ENCODE data around the gene MGP. TPM values are rescaled to one million over a fixed set of nuclear protein-coding genes. Genes with fewer than 3 reads are reported as not detected.

Gene MGP
- total and polyA plus RNA-seq, 7 experiments from 2014 or later, result 0.48 to 4.1 (median 1.1) TPM; not detected in 3

DNA sequence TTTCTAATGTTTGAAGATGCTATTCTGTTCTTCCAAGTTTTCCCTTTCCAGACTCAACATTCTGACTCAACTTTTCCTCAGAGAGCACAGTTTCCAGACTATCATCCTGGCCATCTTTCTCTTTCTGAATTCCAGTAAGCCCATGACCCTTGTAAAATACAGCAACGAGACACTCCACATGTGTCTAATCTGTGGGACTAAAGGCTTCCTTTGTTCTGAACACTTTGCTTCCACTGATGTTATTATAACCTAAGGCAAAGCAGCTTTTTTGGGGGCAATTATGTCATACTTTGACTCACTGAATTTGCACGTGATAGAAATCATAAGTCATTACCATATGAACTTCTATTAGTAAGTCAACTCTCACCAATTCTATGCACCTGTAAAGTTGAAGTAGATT lies 36.0 kb downstream of the MGP start:
- Mint-ChIP-seq H3K27me3 (no peaks in the 10 kb centered on the region), H3K9me3 (no peaks in the 10 kb centered on the region), H3K27ac (no peak overlapping the region), H3K4me3 (no peak overlapping the region), H3K4me1 (peaks cover 5 to 13% (median 8%) of the 10 kb centered on the region in 7 donors), H3K36me3 (no peaks in the 10 kb centered on the region)
- Histone ChIP-seq H3K27me3 (ENCODE audit: control insufficient read depth in 2 of 2, insufficient read depth in 2 of 2, low read length in 2 of 2) (no peaks in the 10 kb centered on the region), H3K4me1 (ENCODE audit: control insufficient read depth in 2 of 2, insufficient read depth in 2 of 2, low read length in 2 of 2) (no peaks in the 10 kb centered on the region), H3K27ac (ENCODE audit: low read depth, low read length) (no peak overlapping the region), H3K36me3 (ENCODE audit: control insufficient read depth in 2 of 3, insufficient read depth in 3 of 3, low read length in 3 of 3) (no peaks in the 10 kb centered on the region), H3K9me3 (ENCODE audit: control insufficient read depth in 2 of 3, low read length in 3 of 3) (no peaks in the 10 kb centered on the region), H3K4me3 (ENCODE audit: low read length) (no peak overlapping the region)
- ATAC-seq (no peak), DNase-seq (no peak)
- intact Hi-C loops (cut with micrococcal nuclease), result loop anchor here in 1 of 2 donors (5.0 kb wide), 1 partner anchor 217 kb away; no protein-coding TSS in a partner anchor
- POLR2A ChIA-PET, result no interaction called here
- CTCF ChIA-PET, result interaction anchor here (0.5 to 6.6 kb wide), 4 partner anchors 24 to 147 kb away, joined by 3 to 86 read pairs (median 5); no protein-coding TSS in a partner anchor

GRCh38 chr12:14846876-14847580 lies 38.6 kb downstream of the MGP start:
- Mint-ChIP-seq H3K4me3 (no peak overlapping the region), H3K36me3 (no peaks in the 10 kb centered on the region), H3K9me3 (no peaks in the 10 kb centered on the region), H3K27me3 (peaks cover 0 to 8% (median 0%) of the 10 kb centered on the region in 5 donors), H3K4me1 (peaks cover 5 to 13% (median 8%) of the 10 kb centered on the region in 7 donors), H3K27ac (peak overlapping the region in 2 of 9 donors; percentile 38 to 46)
- ChIA-PET CTCF (interaction anchor here (0.7 to 6.6 kb wide), 13 partner anchors 18 to 377 kb away, joined by 3 to 86 read pairs (median 4); partner anchors contain the start of gene RERG), POLR2A (interaction anchor here (0.7 to 4.0 kb wide), 3 partner anchors 44 to 148 kb away, joined by 3 to 27 read pairs (median 3); partner anchors contain the start of genes C12orf60 and WBP11)
- intact Hi-C loops (cut with micrococcal nuclease), result loop anchor here in 1 of 2 donors (5.0 kb wide), 1 partner anchor 215 kb away; no protein-coding TSS in a partner anchor
- DNase-seq (no peak), ATAC-seq (no peak)
- H3K36me3 ChIP-seq (ENCODE audit: control insufficient read depth in 2 of 3, insufficient read depth in 3 of 3, low read length in 3 of 3), result no peaks in the 10 kb centered on the region
- no peak overlapping the region for H3K27ac ChIP-seq (ENCODE audit: low read depth, low read length)
- no peaks in the 10 kb centered on the region for H3K9me3 ChIP-seq (ENCODE audit: control insufficient read depth in 2 of 3, low read length in 3 of 3)
- H3K4me1 ChIP-seq (ENCODE audit: control insufficient read depth in 2 of 2, insufficient read depth in 2 of 2, low read length in 2 of 2), result no peaks in the 10 kb centered on the region
- H3K4me3 ChIP-seq (ENCODE audit: low read length), result no peak overlapping the region
- no peaks in the 10 kb centered on the region for H3K27me3 ChIP-seq (ENCODE audit: control insufficient read depth in 2 of 2, insufficient read depth in 2 of 2, low read length in 2 of 2)

DNA sequence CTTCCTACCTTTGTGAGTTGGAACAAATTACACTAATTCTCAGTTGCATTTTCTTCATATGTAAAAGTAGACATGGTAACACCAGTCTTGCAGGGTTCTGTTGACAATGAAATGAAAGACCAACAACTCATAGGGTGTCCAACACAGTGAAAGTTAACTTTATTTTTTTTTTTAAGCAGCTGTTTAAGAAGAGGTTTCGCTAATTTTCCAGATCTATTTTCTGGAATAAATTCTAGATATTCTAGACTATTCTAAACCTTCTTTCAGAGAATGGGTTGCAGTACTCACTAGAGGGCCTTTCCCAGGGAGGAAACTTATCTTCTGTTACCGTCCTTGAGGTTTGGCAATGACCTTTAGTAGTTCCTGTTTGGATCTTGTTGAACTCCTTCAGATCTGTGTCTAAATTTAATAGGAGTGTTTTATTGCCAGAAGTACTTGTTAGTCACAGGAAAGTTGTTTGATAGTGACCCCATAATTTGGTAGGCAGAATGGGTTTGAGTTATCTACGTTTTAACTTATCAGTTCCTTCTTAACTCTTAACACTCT lies 39.5 kb downstream of the MGP start:
- intact Hi-C loops (cut with micrococcal nuclease), result loop anchor here in 1 of 2 donors (5.0 kb wide), 1 partner anchor 214 kb away; no protein-coding TSS in a partner anchor
- H3K9me3 ChIP-seq (ENCODE audit: control insufficient read depth in 2 of 3, low read length in 3 of 3), result no peaks in the 10 kb centered on the region
- H3K27ac Mint-ChIP-seq, result peak overlapping the region in 2 of 9 donors; percentile 3 to 46
- H3K36me3 ChIP-seq (ENCODE audit: control insufficient read depth in 2 of 3, insufficient read depth in 3 of 3, low read length in 3 of 3), result no peaks in the 10 kb centered on the region
- POLR2A ChIA-PET, result interaction anchor here (0.6 to 4.0 kb wide), 3 partner anchors 41 to 149 kb away, joined by 3 to 27 read pairs (median 3); no protein-coding TSS in a partner anchor
- no peaks in the 10 kb centered on the region for H3K36me3 Mint-ChIP-seq
- H3K27me3 ChIP-seq (ENCODE audit: control insufficient read depth in 2 of 2, insufficient read depth in 2 of 2, low read length in 2 of 2), result no peaks in the 10 kb centered on the region
- no peak overlapping the region for H3K4me3 ChIP-seq (ENCODE audit: low read length)
- DNase-seq (no peak), ATAC-seq (no peak)
- H3K27me3 Mint-ChIP-seq, result peaks cover 0 to 8% (median 0%) of the 10 kb centered on the region in 5 donors
- H3K9me3 Mint-ChIP-seq, result no peaks in the 10 kb centered on the region
- H3K4me3 Mint-ChIP-seq, result no peak overlapping the region
- CTCF ChIA-PET, result interaction anchor here (0.6 to 6.6 kb wide), 18 partner anchors 9 to 461 kb away, joined by 3 to 86 read pairs (median 4); partner anchors contain the start of gene RERG
- H3K27ac ChIP-seq (ENCODE audit: low read depth, low read length), result no peak overlapping the region
- H3K4me1 ChIP-seq (ENCODE audit: control insufficient read depth in 2 of 2, insufficient read depth in 2 of 2, low read length in 2 of 2), result no peaks in the 10 kb centered on the region
- H3K4me1 Mint-ChIP-seq, result peaks cover 5 to 13% (median 8%) of the 10 kb centered on the region in 7 donors

- Mint-ChIP-seq H3K4me3 (peak overlapping the region in 7 of 10 donors; percentile 1 to 71 (median 27)), H3K27me3 (peaks cover 0 to 12% (median under 1%) of the 10 kb centered on the region in 5 donors), H3K27ac (peak overlapping the region in 6 of 9 donors; percentile 14 to 68 (median 38)), H3K9me3 (no peaks in the 10 kb centered on the region), H3K4me1 (peaks cover 5 to 13% (median 8%) of the 10 kb centered on the region in 7 donors), H3K36me3 (no peaks in the 10 kb centered on the region)
- ChIA-PET CTCF (interaction anchor here (0.6 to 6.6 kb wide), 13 partner anchors 10 to 460 kb away, joined by 3 to 86 read pairs (median 4); partner anchors contain the start of gene RERG), POLR2A (interaction anchor here (0.6 to 4.0 kb wide), 2 partner anchors 40 to 149 kb away, joined by 3 to 27 read pairs; no protein-coding TSS in a partner anchor)
- ATAC-seq (peak; percentile 80), DNase-seq (peak in 7 of 9 donors; percentile 23 to 63 (median 59))
- Histone ChIP-seq H3K4me1 (ENCODE audit: control insufficient read depth in 2 of 2, insufficient read depth in 2 of 2, low read length in 2 of 2) (no peaks in the 10 kb centered on the region), H3K27ac (ENCODE audit: low read depth, low read length) (no peak overlapping the region), H3K9me3 (ENCODE audit: control insufficient read depth in 2 of 3, low read length in 3 of 3) (no peaks in the 10 kb centered on the region), H3K27me3 (ENCODE audit: control insufficient read depth in 2 of 2, insufficient read depth in 2 of 2, low read length in 2 of 2) (no peaks in the 10 kb centered on the region), H3K36me3 (ENCODE audit: control insufficient read depth in 2 of 3, insufficient read depth in 3 of 3, low read length in 3 of 3) (no peaks in the 10 kb centered on the region), H3K4me3 (ENCODE audit: low read length) (no peak overlapping the region)
- intact Hi-C loops (cut with micrococcal nuclease), result loop anchor here (1.0 to 5.0 kb wide), 16 partner anchors 39 to 607 kb away; partner anchors contain the start of genes RERG (in 2 of the 2) and ARHGDIB (in 1 of the 2)
Measured at GRCh38 chr12:14845350-14845750, 40.3 kb downstream of the MGP start.

DNA sequence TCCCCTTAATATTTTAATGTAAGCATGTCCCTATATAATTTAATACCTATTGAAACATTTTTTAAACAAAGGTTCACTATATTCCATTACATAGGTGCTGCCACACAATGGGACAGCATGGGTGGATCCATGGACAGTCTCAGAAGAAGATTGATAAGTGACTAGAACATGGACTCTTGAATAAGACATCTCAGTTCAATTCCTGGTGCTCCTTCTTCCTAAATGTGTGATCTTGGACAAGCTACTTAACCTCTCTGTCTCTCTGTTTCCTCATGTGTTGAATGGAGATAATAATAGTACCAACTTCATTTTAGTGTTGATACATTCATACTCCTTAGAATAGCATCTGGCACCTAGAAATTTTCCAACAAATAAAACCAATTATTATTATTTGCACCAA lies 41.3 kb downstream of the MGP start:
- ChIA-PET CTCF (interaction anchor here (0.6 to 6.6 kb wide), 6 partner anchors 42 to 1053 kb away, joined by 3 to 86 read pairs (median 4); partner anchors contain the start of gene RERG), POLR2A (interaction anchor here (0.8 to 1.0 kb wide), 4 partner anchors 70 to 151 kb away, joined by 3 to 4 read pairs (median 4); no protein-coding TSS in a partner anchor)
- no peak overlapping the region for H3K27ac Mint-ChIP-seq
- Histone ChIP-seq H3K9me3 (ENCODE audit: control insufficient read depth in 2 of 3, low read length in 3 of 3) (no peaks in the 10 kb centered on the region), H3K27me3 (ENCODE audit: control insufficient read depth in 2 of 2, insufficient read depth in 2 of 2, low read length in 2 of 2) (no peaks in the 10 kb centered on the region), H3K27ac (ENCODE audit: low read depth, low read length) (no peak overlapping the region), H3K36me3 (ENCODE audit: control insufficient read depth in 2 of 3, insufficient read depth in 3 of 3, low read length in 3 of 3) (no peaks in the 10 kb centered on the region), H3K4me1 (ENCODE audit: control insufficient read depth in 2 of 2, insufficient read depth in 2 of 2, low read length in 2 of 2) (no peaks in the 10 kb centered on the region), H3K4me3 (ENCODE audit: low read length) (no peak overlapping the region)
- ATAC-seq (no peak), DNase-seq (no peak)
- no peak overlapping the region for H3K4me3 Mint-ChIP-seq
- intact Hi-C loops (cut with micrococcal nuclease), result loop anchor here (2.0 kb wide), 4 partner anchors 104 to 606 kb away; partner anchors contain the start of gene RERG (in 1 of the 2)
- H3K4me1 Mint-ChIP-seq, result peaks cover 5 to 13% (median 8%) of the 10 kb centered on the region in 7 donors
- peaks cover 0 to 3% (median 0%) of the 10 kb centered on the region in 5 donors for H3K36me3 Mint-ChIP-seq
- H3K9me3 Mint-ChIP-seq, result no peaks in the 10 kb centered on the region
- H3K27me3 Mint-ChIP-seq, result peaks cover 6 to 20% (median 10%) of the 10 kb centered on the region in 5 donors

- DNase-seq (no peak), ATAC-seq (no peak)
- H3K9me3 ChIP-seq (ENCODE audit: control insufficient read depth in 2 of 3, low read length in 3 of 3), result no peaks in the 10 kb centered on the region
- H3K4me3 ChIP-seq (ENCODE audit: low read length), result no peak within 1 kb of the TSS
- no peak within 1 kb of the TSS for H3K27ac ChIP-seq (ENCODE audit: low read depth, low read length)
- ChIA-PET POLR2A (interaction anchor here (0.8 kb wide), 1 partner anchor 152 kb away, joined by 3 read pairs; no protein-coding TSS in a partner anchor), CTCF (interaction anchor here (1.0 to 6.6 kb wide), 4 partner anchors 9 to 377 kb away, joined by 3 to 86 read pairs (median 6); partner anchors contain the start of gene RERG)
- H3K36me3 ChIP-seq (ENCODE audit: control insufficient read depth in 2 of 3, insufficient read depth in 3 of 3, low read length in 3 of 3), result no peaks in the 10 kb centered on the region
- peaks cover 0 to 6% (median 0%) of the 10 kb centered on the region in 5 donors for H3K36me3 Mint-ChIP-seq
- no peak within 1 kb of the TSS for H3K27ac Mint-ChIP-seq
- intact Hi-C loops (cut with micrococcal nuclease), result no loop called here
- H3K4me1 Mint-ChIP-seq, result peaks cover 5 to 13% (median 8%) of the 10 kb centered on the region in 7 donors
- H3K4me3 Mint-ChIP-seq, result no peak within 1 kb of the TSS
- no peaks in the 10 kb centered on the region for H3K27me3 ChIP-seq (ENCODE audit: control insufficient read depth in 2 of 2, insufficient read depth in 2 of 2, low read length in 2 of 2)
- H3K4me1 ChIP-seq (ENCODE audit: control insufficient read depth in 2 of 2, insufficient read depth in 2 of 2, low read length in 2 of 2), result no peaks in the 10 kb centered on the region
- peaks cover 11 to 24% (median 14%) of the 10 kb centered on the region in 5 donors for H3K27me3 Mint-ChIP-seq
- peaks cover 0 to 2% (median 0%) of the 10 kb centered on the region in 11 donors for H3K9me3 Mint-ChIP-seq
Measured at GRCh38 chr12:14843425-14843887, 42.2 kb downstream of the MGP start, which contains the start of gene ART4. TSS of gene ART4 (minus strand) at chr12:14843526. CDS start at chr12:14843113, 413 bp downstream.

Data from naive thymus-derived CD4-positive, alpha-beta T cell (primary cell).